ENCODE measurements around the gene AP1G2.

AP1G2 gene

GRCh38 chr14:23572524-23572828 lies 4.9 kb upstream of the AP1G2 start:
- no peak for DNase-seq (ENCODE audit: low spot score)
- FAIRE-seq, result peak; percentile 40

- DNase-seq (ENCODE audit: low spot score) (no peak), FAIRE-seq (no peak)
Observed at GRCh38 chr14:23571701-23572523, 4.3 kb upstream of the AP1G2 start.

GRCh38 chr14:23570806-23571483 lies 3.4 kb upstream of the AP1G2 start:
- no peak for DNase-seq (ENCODE audit: low spot score)
- no peak for FAIRE-seq

- DNase-seq (ENCODE audit: low spot score) (no peak), FAIRE-seq (no peak)
Observed at GRCh38 chr14:23569443-23570151, 2.0 kb upstream of the AP1G2 start.

- FAIRE-seq, result no peak
- no peak for DNase-seq (ENCODE audit: low spot score)
Observed at GRCh38 chr14:23568600-23569331, 1.2 kb upstream of the AP1G2 start.

GRCh38 chr14:23568021-23568599 lies 519 bp upstream of the AP1G2 start:
- FAIRE-seq (no peak), DNase-seq (ENCODE audit: low spot score) (no peak)

- FAIRE-seq, result no peak
- DNase-seq (ENCODE audit: low spot score), result no peak
Observed at GRCh38 chr14:23566778-23567185, 809 bp downstream of the AP1G2 start.

GRCh38 chr14:23566112-23566777 lies 1.3 kb downstream of the AP1G2 start:
- no peak for FAIRE-seq
- no peak for DNase-seq (ENCODE audit: low spot score)

GRCh38 chr14:23565626-23566025 lies 2.0 kb downstream of the AP1G2 start:
- no peak for DNase-seq (ENCODE audit: low spot score)

GRCh38 chr14:23564876-23565275 lies 2.7 kb downstream of the AP1G2 start:
- FAIRE-seq, result no peak
- no peak for DNase-seq (ENCODE audit: low spot score)

More at GRCh38 chr14:23565626-23566025, 2.0 kb downstream of the AP1G2 start:
- FAIRE-seq, result no peak

GRCh38 chr14:23564181-23564812 lies 3.3 kb downstream of the AP1G2 start:
- no peak for DNase-seq (ENCODE audit: low spot score)
- no peak for FAIRE-seq

GRCh38 chr14:23563473-23564180 lies 4.0 kb downstream of the AP1G2 start:
- FAIRE-seq, result no peak
- DNase-seq (ENCODE audit: low spot score), result no peak

GRCh38 chr14:23562822-23563472 lies 4.6 kb downstream of the AP1G2 start:
- FAIRE-seq, result no peak

GRCh38 chr14:23561873-23562821 lies 5.4 kb downstream of the AP1G2 start:
- no peak for FAIRE-seq
- no peak for DNase-seq (ENCODE audit: low spot score)

More at GRCh38 chr14:23562822-23563472, 4.6 kb downstream of the AP1G2 start:
- DNase-seq (ENCODE audit: low spot score), result no peak

- FAIRE-seq (no peak), DNase-seq (ENCODE audit: low spot score) (no peak)
Observed at GRCh38 chr14:23561259-23561658, 6.3 kb downstream of the AP1G2 start.

GRCh38 chr14:23559926-23560520 lies 7.6 kb downstream of the AP1G2 start:
- no peak for FAIRE-seq
- no peak for DNase-seq (ENCODE audit: low spot score)

Data from urothelium cell line (cell line).